Nephron (organoid): ENCODE data around the gene SEC24A.
"Not testable (repeated sequence)": the region's sequence is repeated elsewhere in the genome, so short reads cannot be mapped to it uniquely, and the experiment has no call there.

Experiments
- H3K27ac Mint-ChIP-seq, 3 experiments: 2 replicates each; pipeline ENCODE4 v1.8.0; 2020; ENCODE audit warnings: mixed read lengths in 3 of 3, mild to moderate bottlenecking in 2 of 3, moderate library complexity in 1 of 3
- H3K27me3 Mint-ChIP-seq: 2 replicates; pipeline ENCODE4 v1.8.0; 2021; ENCODE audit warnings: low read depth, mild to moderate bottlenecking, moderate library complexity, mixed read lengths
- H3K36me3 Mint-ChIP-seq: 2 replicates; pipeline ENCODE4 v1.8.0; 2020; ENCODE audit warnings: low read depth, mixed read lengths
- H3K4me1 Mint-ChIP-seq: 2 replicates; pipeline ENCODE4 v1.8.0; 2020; ENCODE audit warnings: mixed read lengths
- H3K4me3 Mint-ChIP-seq, 3 experiments: 2 replicates each; pipeline ENCODE4 v1.8.0; 2020; ENCODE audit warnings: mild to moderate bottlenecking in 3 of 3, mixed read lengths in 3 of 3, moderate library complexity in 2 of 3
- H3K9me3 Mint-ChIP-seq: 2 replicates; pipeline ENCODE4 v1.8.0; 2020; ENCODE audit warnings: mixed read lengths
- TF ChIP-seq, protein P1 (sequence below), 3 experiments: fragments of 200-600 bp; sonication (generic); IDR thresholded peaks; one replicate each; pipeline ENCODE4 v1.5.0; 2021; ENCODE audit warnings: antibody characterized with exemption in 3 of 3; ENCODE audit not compliant: unreplicated experiment in 3 of 3

SEC24A gene

DNA sequence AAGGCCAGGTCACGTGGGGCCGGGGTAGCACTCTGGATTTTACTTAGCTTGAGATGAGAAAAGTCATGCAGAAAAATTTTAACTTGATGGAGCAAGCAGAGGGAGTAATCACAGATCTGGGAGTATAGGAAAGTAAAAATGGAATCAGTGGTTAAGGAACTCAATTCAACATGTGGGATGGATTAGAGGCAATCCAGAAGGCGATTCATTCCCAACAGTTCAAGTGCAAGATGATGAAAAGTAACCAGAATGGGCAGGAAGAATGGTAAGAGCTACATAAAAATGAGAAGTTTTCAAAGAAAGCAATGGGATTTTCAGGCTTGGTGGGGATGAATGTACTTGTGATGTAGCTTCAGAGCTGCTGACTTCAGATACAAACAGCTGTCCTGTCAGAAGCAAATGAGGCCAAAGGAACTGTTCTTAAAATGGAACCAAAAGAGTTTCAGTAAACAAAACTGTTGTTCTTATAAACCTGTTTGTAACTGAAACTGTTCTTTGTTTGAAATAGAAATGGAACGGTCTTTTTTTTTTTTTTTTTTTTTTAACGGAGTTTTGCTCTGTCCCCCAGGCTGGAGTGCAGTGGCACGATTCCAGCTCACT is 5.6 kb upstream of the SEC24A start:
- H3K4me1 Mint-ChIP-seq, result peaks cover 13% of the 10 kb centered on the region
- no peaks in the 10 kb centered on the region for H3K27me3 Mint-ChIP-seq
- TF ChIP-seq, protein P1, sequence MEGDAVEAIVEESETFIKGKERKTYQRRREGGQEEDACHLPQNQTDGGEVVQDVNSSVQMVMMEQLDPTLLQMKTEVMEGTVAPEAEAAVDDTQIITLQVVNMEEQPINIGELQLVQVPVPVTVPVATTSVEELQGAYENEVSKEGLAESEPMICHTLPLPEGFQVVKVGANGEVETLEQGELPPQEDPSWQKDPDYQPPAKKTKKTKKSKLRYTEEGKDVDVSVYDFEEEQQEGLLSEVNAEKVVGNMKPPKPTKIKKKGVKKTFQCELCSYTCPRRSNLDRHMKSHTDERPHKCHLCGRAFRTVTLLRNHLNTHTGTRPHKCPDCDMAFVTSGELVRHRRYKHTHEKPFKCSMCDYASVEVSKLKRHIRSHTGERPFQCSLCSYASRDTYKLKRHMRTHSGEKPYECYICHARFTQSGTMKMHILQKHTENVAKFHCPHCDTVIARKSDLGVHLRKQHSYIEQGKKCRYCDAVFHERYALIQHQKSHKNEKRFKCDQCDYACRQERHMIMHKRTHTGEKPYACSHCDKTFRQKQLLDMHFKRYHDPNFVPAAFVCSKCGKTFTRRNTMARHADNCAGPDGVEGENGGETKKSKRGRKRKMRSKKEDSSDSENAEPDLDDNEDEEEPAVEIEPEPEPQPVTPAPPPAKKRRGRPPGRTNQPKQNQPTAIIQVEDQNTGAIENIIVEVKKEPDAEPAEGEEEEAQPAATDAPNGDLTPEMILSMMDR (IDR thresholded peaks at IDR 0.05; ENCODE audit: unreplicated experiment in 3 of 3), result no peak
- H3K9me3 Mint-ChIP-seq, result no peaks in the 10 kb centered on the region
- no peak overlapping the region for H3K27ac Mint-ChIP-seq
- peak overlapping the region in 2 of 3 experiments; percentile 2 to 12 for H3K4me3 Mint-ChIP-seq
- H3K36me3 Mint-ChIP-seq, result no peaks in the 10 kb centered on the region

DNA sequence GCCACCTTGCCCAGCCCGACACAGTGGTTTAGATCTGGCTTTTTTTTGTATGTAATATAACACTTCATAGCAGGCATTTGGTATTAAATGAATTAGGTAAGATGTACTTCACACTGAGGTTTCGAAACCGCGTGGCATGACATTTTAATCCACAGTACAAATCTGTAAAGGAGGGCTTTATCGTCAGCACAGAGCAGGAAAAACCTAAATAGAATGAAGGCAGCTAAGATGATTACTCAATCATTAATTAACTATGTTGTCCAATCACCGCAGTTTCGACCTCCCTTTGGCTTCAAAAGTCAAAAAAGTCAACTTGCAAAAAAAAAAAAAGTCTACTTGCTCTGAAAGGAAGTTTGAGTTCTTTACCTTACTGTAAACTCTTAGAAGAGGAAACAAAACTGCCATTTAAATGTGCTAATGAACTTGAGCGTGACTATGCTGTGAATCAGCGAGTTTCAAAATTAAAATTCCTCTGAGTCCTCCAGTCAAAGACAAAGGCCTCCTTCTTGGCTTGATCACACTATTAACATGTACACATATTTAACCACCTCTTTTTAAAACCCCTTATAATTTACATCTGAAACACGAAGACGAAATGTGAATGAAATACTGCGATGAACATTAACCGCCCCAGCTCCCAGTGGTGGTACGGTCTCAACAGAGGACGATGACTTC is 698 bp upstream of the SEC24A start:
- H3K27me3 Mint-ChIP-seq, result no peaks in the 10 kb centered on the region
- H3K4me3 Mint-ChIP-seq, result peak overlapping the region; percentile 87 to 97 (median 93)
- H3K4me1 Mint-ChIP-seq, result peaks cover 20% of the 10 kb centered on the region
- TF ChIP-seq, protein P1 (IDR thresholded peaks at IDR 0.05; ENCODE audit: unreplicated experiment in 3 of 3), result no peak
- peaks cover 3% of the 10 kb centered on the region for H3K36me3 Mint-ChIP-seq
- peak overlapping the region; percentile 98 to 99 (median 98) for H3K27ac Mint-ChIP-seq
- H3K9me3 Mint-ChIP-seq, result no peaks in the 10 kb centered on the region

DNA sequence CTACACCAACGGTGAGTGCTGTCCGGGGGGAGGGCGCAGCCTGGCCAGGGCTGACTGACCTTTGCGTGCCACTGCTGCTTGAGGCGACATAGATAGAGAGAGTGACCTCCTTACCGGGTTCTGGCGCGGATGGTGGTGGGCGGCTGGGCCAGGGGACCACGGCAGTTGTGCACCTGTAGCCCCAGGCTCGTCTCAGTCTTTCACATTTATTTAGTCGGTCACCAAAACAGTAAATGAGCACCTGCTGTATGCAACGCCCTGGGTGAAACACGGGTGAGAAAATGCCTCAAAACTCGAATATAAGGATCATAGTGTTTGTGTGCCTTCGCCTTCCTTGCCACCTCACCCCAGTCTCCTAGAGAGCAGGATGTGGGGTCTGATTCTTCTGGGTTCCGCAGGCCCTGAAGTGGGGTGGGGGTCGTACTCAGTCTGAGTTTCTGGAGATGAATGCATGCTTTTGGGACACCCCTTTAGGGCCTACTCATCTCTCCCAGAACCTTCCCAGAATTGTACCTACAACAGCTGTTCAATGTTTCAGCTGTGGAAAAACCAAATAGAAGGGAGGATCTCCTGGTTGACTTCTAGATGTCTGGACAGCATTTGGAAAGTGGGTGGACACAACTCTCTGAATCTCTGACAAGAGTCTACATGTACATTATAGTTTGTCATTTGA is 714 bp downstream of the SEC24A start:
- Mint-ChIP-seq H3K27ac (peak overlapping the region; percentile 98 to 99 (median 98)), H3K27me3 (no peaks in the 10 kb centered on the region), H3K4me1 (peaks cover 18% of the 10 kb centered on the region), H3K9me3 (no peaks in the 10 kb centered on the region), H3K36me3 (peaks cover 3% of the 10 kb centered on the region), H3K4me3 (peak overlapping the region; percentile 87 to 97 (median 93))
- TF ChIP-seq, protein P1 (IDR thresholded peaks at IDR 0.05; ENCODE audit: unreplicated experiment in 3 of 3), result no peak

DNA sequence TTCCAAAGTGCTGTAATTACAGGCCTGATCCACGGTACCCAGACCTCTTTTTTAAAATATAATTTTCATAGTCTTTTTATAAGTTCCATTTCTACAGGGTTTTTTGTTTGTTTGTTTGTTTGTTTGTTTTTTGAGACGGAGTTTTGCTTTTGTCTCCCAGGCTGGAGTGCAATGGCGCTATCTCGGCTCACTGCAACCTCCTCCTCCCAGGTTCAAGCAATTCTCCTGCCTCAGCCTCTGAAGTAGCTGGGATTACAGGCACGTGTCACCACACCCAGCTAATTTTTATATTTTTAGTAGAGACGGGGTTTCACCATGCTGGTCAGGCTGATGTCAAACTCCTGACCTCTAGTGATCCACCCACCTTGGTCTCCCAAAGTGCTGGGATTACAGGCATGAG is 2.1 kb downstream of the SEC24A start:
- H3K9me3 Mint-ChIP-seq, H3K27me3 Mint-ChIP-seq, H3K36me3 Mint-ChIP-seq: not testable (repeated sequence)
- Mint-ChIP-seq H3K4me3 (peak overlapping the region; percentile 59 to 65 (median 61)), H3K27ac (peak overlapping the region in 2 of 3 experiments; percentile 31 to 98), H3K4me1 (peaks cover 18% of the 10 kb centered on the region)

DNA sequence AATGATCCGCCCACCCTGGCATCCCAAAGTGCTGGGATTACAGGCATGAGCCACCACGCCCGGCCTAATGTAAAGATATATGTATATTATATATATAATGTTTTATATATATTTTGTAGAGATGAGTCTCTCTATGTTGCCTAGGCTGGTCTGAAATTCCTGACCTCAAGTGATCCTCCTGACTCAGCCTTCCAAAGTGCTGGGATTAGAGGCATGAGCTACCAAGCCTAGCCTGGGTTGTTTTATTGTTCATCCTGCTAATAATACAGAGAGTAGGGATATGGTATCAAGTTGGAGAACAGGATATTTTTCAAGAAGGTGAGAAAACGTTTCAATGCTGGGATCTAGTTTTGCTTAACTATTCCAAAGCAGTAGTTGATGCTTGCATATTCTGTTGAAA is 2.9 kb downstream of the SEC24A start:
- Mint-ChIP-seq H3K27ac (no peak overlapping the region), H3K4me3 (no peak overlapping the region), H3K9me3 (no peaks in the 10 kb centered on the region), H3K36me3 (peaks cover 12% of the 10 kb centered on the region), H3K27me3 (no peaks in the 10 kb centered on the region), H3K4me1 (peaks cover 18% of the 10 kb centered on the region)
- TF ChIP-seq, protein P1 (IDR thresholded peaks at IDR 0.05; ENCODE audit: unreplicated experiment in 3 of 3), result no peak

DNA sequence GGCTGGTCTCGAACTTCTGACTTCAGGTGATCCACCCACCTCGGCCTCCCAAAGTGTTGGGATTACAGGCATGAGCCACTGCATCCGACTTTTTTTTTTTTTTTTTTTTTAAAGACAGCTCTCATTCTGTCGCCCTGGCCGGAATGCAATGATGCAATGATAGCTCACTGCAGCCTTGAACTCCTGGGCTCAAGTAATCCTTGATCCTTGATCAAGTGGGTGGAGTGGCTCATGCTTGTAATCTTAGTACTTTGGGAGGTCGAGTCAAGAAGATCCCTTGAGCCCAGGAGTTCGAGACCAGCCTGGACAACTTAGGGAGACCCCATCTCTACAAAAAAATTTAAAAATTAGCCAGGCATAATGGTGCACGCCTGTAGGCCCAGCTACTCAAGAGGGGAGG is 8.1 kb downstream of the SEC24A start:
- H3K27me3 Mint-ChIP-seq, result no peaks in the 10 kb centered on the region
- H3K27ac Mint-ChIP-seq, result no peak overlapping the region
- TF ChIP-seq, protein P1 (IDR thresholded peaks at IDR 0.05; ENCODE audit: unreplicated experiment in 3 of 3), result no peak
- no peaks in the 10 kb centered on the region for H3K4me1 Mint-ChIP-seq
- H3K9me3 Mint-ChIP-seq, result no peaks in the 10 kb centered on the region
- H3K4me3 Mint-ChIP-seq, result no peak overlapping the region
- peaks cover 23% of the 10 kb centered on the region for H3K36me3 Mint-ChIP-seq
